IPS DF 6.9 (cell line): Measurements from ENCODE around the gene BRAT1.

ENCODE experiments used
- DNase-seq: peaks from one replicate; pipeline ENCODE4 v3.0.0-alpha.2; 2013; ENCODE audit warnings: low read depth, low spot score
- H3K27ac ChIP-seq: one replicate; pipeline ENCODE4 v1.5.1; 2013; ENCODE audit warnings: low read length, control low read depth
- H3K27me3 ChIP-seq: 2 replicates; pipeline ENCODE4 v1.6.1; 2013; ENCODE audit warnings: mild to moderate bottlenecking, low read length; ENCODE audit not compliant: control insufficient read depth, insufficient read depth
- H3K36me3 ChIP-seq: 2 replicates; pipeline ENCODE4 v1.6.1; 2013; ENCODE audit warnings: low read length; ENCODE audit not compliant: control insufficient read depth, insufficient read depth
- H3K4me1 ChIP-seq: 2 replicates; pipeline ENCODE4 v1.6.1; 2013; ENCODE audit warnings: low read length; ENCODE audit not compliant: control insufficient read depth, insufficient read depth
- H3K4me3 ChIP-seq: 2 replicates; pipeline ENCODE4 v1.5.1; 2013; ENCODE audit warnings: mild to moderate bottlenecking, low read length
- H3K9me3 ChIP-seq: 2 replicates; pipeline ENCODE4 v1.6.1; 2013; ENCODE audit warnings: low read length, inconsistent platforms; ENCODE audit not compliant: control insufficient read depth, insufficient read depth
- WGBS: extraction: QIAGEN DNeasy Blood & Tissue Kit; methylation state at CpG from one replicate; pipeline ENCODE4 v1.1.7; 2013; ENCODE audit warnings: mixed read lengths, missing lambda C conversion rate; ENCODE audit not compliant: insufficient read length, insufficient coverage; 5-methylcytosine and 5-hydroxymethylcytosine counted together

BRAT1 gene

GRCh38 chr7:2583798-2584580, 28.7 kb upstream of the BRAT1 start:
- Histone ChIP-seq H3K4me3 (no peak overlapping the region), H3K27ac (no peak overlapping the region), H3K4me1 (peaks cover 3% of the 10 kb centered on the region; the same call in 1 of the 2 replicates), H3K27me3 (no peaks in the 10 kb centered on the region), H3K9me3 (no peaks in the 10 kb centered on the region), H3K36me3 (no peaks in the 10 kb centered on the region)
- no CpG with 5 or more reads among the region's 54 CpGs for WGBS
- no peak for DNase-seq

- H3K4me1 ChIP-seq: peaks cover 3% of the 10 kb centered on the region; the same call in 1 of the 2 replicates
- no peak overlapping the region for H3K27ac ChIP-seq
- H3K27me3 ChIP-seq: no peaks in the 10 kb centered on the region
- DNase-seq: no peak
- H3K36me3 ChIP-seq: no peaks in the 10 kb centered on the region
- no peak overlapping the region for H3K4me3 ChIP-seq
- WGBS: no CpG with 5 or more reads among the region's 24 CpGs
- no peaks in the 10 kb centered on the region for H3K9me3 ChIP-seq
Measured at GRCh38 chr7:2582006-2582735, 26.8 kb upstream of the BRAT1 start.

- no peak for DNase-seq
- Histone ChIP-seq H3K4me3 (no peak overlapping the region), H3K27me3 (no peaks in the 10 kb centered on the region), H3K27ac (no peak overlapping the region), H3K36me3 (no peaks in the 10 kb centered on the region), H3K9me3 (no peaks in the 10 kb centered on the region), H3K4me1 (peaks cover 2% of the 10 kb centered on the region; the same call in 1 of the 2 replicates)
- WGBS: no CpG with 5 or more reads among the region's 11 CpGs
Measured at GRCh38 chr7:2580636-2581035, 25.3 kb upstream of the BRAT1 start.

- Histone ChIP-seq H3K36me3 (no peaks in the 10 kb centered on the region), H3K4me1 (no peaks in the 10 kb centered on the region), H3K27ac (no peak overlapping the region), H3K9me3 (no peaks in the 10 kb centered on the region), H3K4me3 (no peak overlapping the region), H3K27me3 (no peaks in the 10 kb centered on the region)
- no peak for DNase-seq
- WGBS: no CpG with 5 or more reads among the region's 73 CpGs
Measured at GRCh38 chr7:2577914-2578680, 22.8 kb upstream of the BRAT1 start.

GRCh38 chr7:2576742-2577491, 21.6 kb upstream of the BRAT1 start:
- Histone ChIP-seq H3K4me1 (no peaks in the 10 kb centered on the region), H3K9me3 (no peaks in the 10 kb centered on the region), H3K27me3 (no peaks in the 10 kb centered on the region), H3K27ac (no peak overlapping the region), H3K36me3 (no peaks in the 10 kb centered on the region), H3K4me3 (no peak overlapping the region)
- WGBS: 100% methylated on average over 5 of the region's 56 CpGs
- DNase-seq: no peak

GRCh38 chr7:2575733-2576340, 20.5 kb upstream of the BRAT1 start:
- no CpG with 5 or more reads among the region's 21 CpGs for WGBS
- Histone ChIP-seq H3K27ac (no peak overlapping the region), H3K36me3 (no peaks in the 10 kb centered on the region), H3K4me3 (no peak overlapping the region), H3K4me1 (no peaks in the 10 kb centered on the region), H3K27me3 (no peaks in the 10 kb centered on the region), H3K9me3 (no peaks in the 10 kb centered on the region)
- no peak for DNase-seq

GRCh38 chr7:2575046-2575732, 19.9 kb upstream of the BRAT1 start:
- no CpG with 5 or more reads among the region's 21 CpGs for WGBS

GRCh38 chr7:2573761-2574160, 18.4 kb upstream of the BRAT1 start:
- no peak for DNase-seq
- H3K4me1 ChIP-seq: no peaks in the 10 kb centered on the region
- H3K4me3 ChIP-seq: no peak overlapping the region
- H3K27me3 ChIP-seq: no peaks in the 10 kb centered on the region
- H3K27ac ChIP-seq: no peak overlapping the region
- no peaks in the 10 kb centered on the region for H3K36me3 ChIP-seq
- H3K9me3 ChIP-seq: no peaks in the 10 kb centered on the region
- no CpG with 5 or more reads among the region's 9 CpGs for WGBS

More at GRCh38 chr7:2575046-2575732, 19.9 kb upstream of the BRAT1 start:
- Histone ChIP-seq H3K27me3 (no peaks in the 10 kb centered on the region), H3K36me3 (no peaks in the 10 kb centered on the region), H3K4me3 (no peak overlapping the region), H3K27ac (no peak overlapping the region), H3K4me1 (no peaks in the 10 kb centered on the region), H3K9me3 (no peaks in the 10 kb centered on the region)
- DNase-seq: no peak

- no peaks in the 10 kb centered on the region for H3K9me3 ChIP-seq
- WGBS: no CpG with 5 or more reads among the region's 22 CpGs
- H3K4me3 ChIP-seq: no peak overlapping the region
- no peaks in the 10 kb centered on the region for H3K27me3 ChIP-seq
- no peak overlapping the region for H3K27ac ChIP-seq
- H3K36me3 ChIP-seq: no peaks in the 10 kb centered on the region
- 0 out of 2 replicates have a peak, but pooled peaks cover 2% of the 10 kb centered on the region for H3K4me1 ChIP-seq
- DNase-seq: no peak
Measured at GRCh38 chr7:2572101-2572842, 16.9 kb upstream of the BRAT1 start.
